H1 (cell line): ENCODE data around the gene VSIG10. TPM values are rescaled to one million over a fixed set of nuclear protein-coding genes. Genes with fewer than 3 reads are reported as not detected.

Source experiments
- CTCF ChIA-PET: fragments of 300-600 bp; sonication (Branson Sonifier 250); formaldehyde crosslinking; loops from one replicate; lab custom pipeline; 2021; ENCODE audit not compliant: partially characterized antibody; lab: Charles Lee
- POLR2A ChIA-PET: fragments of 300-600 bp; sonication (Branson Sonifier 250); formaldehyde crosslinking; loops from one replicate; lab custom pipeline; 2021; ENCODE audit warnings: inconsistent platforms; ENCODE audit not compliant: partially characterized antibody; lab: Charles Lee
- DNase-seq, 2 experiments: peaks; one replicate each; pipeline versions ENCODE4 v3.0.0 to v3.0.0-alpha.2; 2010 to 2022; ENCODE audit warnings: low spot score in 2 of 2, low read depth in 1 of 2, mixed read lengths in 1 of 2
- FAIRE-seq: peaks from 2 replicates; lab custom pipeline; 2011; peaks lifted over from hg19 to GRCh38; lab: Jason Lieb, UNC
- H2AFZ ChIP-seq: 2 replicates; pipeline ENCODE4 v1.8.1; 2012; ENCODE audit warnings: low read length, inconsistent platforms
- H2AK5ac ChIP-seq: 2 replicates; pipeline ENCODE4 v1.6.1; 2013; ENCODE audit warnings: low read depth, low read length
- H2BK120ac ChIP-seq: replicated peaks from 2 replicates; pipeline ENCODE3; 2013; ENCODE audit warnings: low read depth, low read length, inconsistent platforms
- H2BK12ac ChIP-seq: 2 replicates; pipeline ENCODE4 v1.6.1; 2013; ENCODE audit warnings: low read depth, low read length
- H2BK15ac ChIP-seq: 2 replicates; pipeline ENCODE4 v1.6.1; 2013; ENCODE audit warnings: low read length
- H2BK20ac ChIP-seq: 2 replicates; pipeline ENCODE4 v1.6.1; 2013; ENCODE audit warnings: low read length
- H2BK5ac ChIP-seq: 2 replicates; pipeline ENCODE4 v1.6.1; 2013; ENCODE audit warnings: low read depth, low read length
- H3K14ac ChIP-seq: 2 replicates; pipeline ENCODE4 v1.6.1; 2013; ENCODE audit warnings: inconsistent platforms; ENCODE audit not compliant: insufficient read length
- H3K18ac ChIP-seq: 2 replicates; pipeline ENCODE4 v1.6.1; 2013; ENCODE audit warnings: low read length; ENCODE audit errors: extremely low read depth
- H3K23ac ChIP-seq: 2 replicates; pipeline ENCODE4 v1.6.1; 2013; ENCODE audit warnings: inconsistent platforms; ENCODE audit not compliant: insufficient read length
- H3K23me2 ChIP-seq: 2 replicates; pipeline ENCODE4 v1.6.1; 2013; ENCODE audit warnings: low read depth, low read length
- H3K27ac ChIP-seq: 2 replicates; pipeline ENCODE4 v1.6.1; 2011; ENCODE audit warnings: low read depth, low read length, inconsistent platforms
- H3K27me3 ChIP-seq, 4 experiments: replicated peaks in 1 of 4; 1 replicate in 1 of 4; 2 replicates in 3 of 4; pipeline versions ENCODE4 v1.6.1 to v1.8.1; 2011 to 2013; ENCODE audit warnings: low read length in 3 of 4, mild to moderate bottlenecking in 3 of 4, inconsistent platforms in 2 of 4, mixed read lengths in 2 of 4, moderate library complexity in 1 of 4; ENCODE audit not compliant: control insufficient read depth in 3 of 4, insufficient read depth in 3 of 4; ENCODE audit errors: extremely low read depth in 1 of 4
- H3K36me3 ChIP-seq, 4 experiments: 2 replicates each; pipeline versions ENCODE4 v1.6.1 to v1.8.1; 2011 to 2013; ENCODE audit warnings: mild to moderate bottlenecking in 4 of 4, low read length in 3 of 4, moderate library complexity in 2 of 4, control low read depth in 1 of 4, inconsistent platforms in 1 of 4; ENCODE audit not compliant: insufficient read depth in 4 of 4, control insufficient read depth in 2 of 4
- H3K4ac ChIP-seq: replicated peaks from 2 replicates; pipeline ENCODE3; 2013; ENCODE audit warnings: low read length, low read depth, mixed read lengths, inconsistent platforms; ENCODE audit not compliant: insufficient read length
- H3K4me1 ChIP-seq, 4 experiments: replicated peaks in 1 of 4; 1 replicate in 1 of 4; 2 replicates in 3 of 4; pipeline versions ENCODE4 v1.6.1 to v1.8.1; 2011 to 2013; ENCODE audit warnings: low read length in 3 of 4, inconsistent platforms in 2 of 4, mixed read lengths in 1 of 4; ENCODE audit not compliant: insufficient read depth in 4 of 4, control insufficient read depth in 3 of 4
- H3K4me2 ChIP-seq, 2 experiments: 2 replicates each; pipeline versions ENCODE4 v1.6.1 to v1.8.1; 2011 to 2013; ENCODE audit warnings: low read depth in 2 of 2, low read length in 2 of 2, control low read depth in 1 of 2, inconsistent platforms in 1 of 2, mild to moderate bottlenecking in 1 of 2; ENCODE audit not compliant: insufficient read depth in 1 of 2
- H3K4me3 ChIP-seq, 4 experiments: fragments of 200-600, 300-600 bp in 1 of 4; sonication (generic), shearing (Covaris generic), sonication (Bioruptor Twin) in 1 of 4; 2 replicates each; pipeline versions ENCODE4 v1.5.1 to v1.8.1; 2011 to 2016; ENCODE audit warnings: low read length in 4 of 4, low read depth in 3 of 4, control low read depth in 2 of 4, inconsistent platforms in 2 of 4, mild to moderate bottlenecking in 2 of 4, mixed read lengths in 1 of 4, moderate library complexity in 1 of 4; ENCODE audit not compliant: insufficient read depth in 2 of 4; ENCODE audit errors: extremely low read depth in 1 of 4
- H3K56ac ChIP-seq: replicated peaks from 2 replicates; pipeline ENCODE3; 2013; ENCODE audit warnings: low read depth, mild to moderate bottlenecking, mixed read lengths, low read length, inconsistent platforms; ENCODE audit not compliant: insufficient read length
- H3K79me1 ChIP-seq: 2 replicates; pipeline ENCODE4 v1.6.1; 2013; ENCODE audit warnings: low read depth, low read length, control low read depth
- H3K79me2 ChIP-seq, 2 experiments: 2 replicates each; pipeline versions ENCODE4 v1.6.1 to v1.8.1; 2012 to 2013; ENCODE audit warnings: low read length in 2 of 2, mild to moderate bottlenecking in 2 of 2, inconsistent platforms in 1 of 2; ENCODE audit not compliant: insufficient read depth in 2 of 2, control insufficient read depth in 1 of 2
- H3K9ac ChIP-seq, 4 experiments: replicated peaks in 1 of 4; 1 replicate in 1 of 4; 2 replicates in 3 of 4; pipeline versions ENCODE4 v1.6.1 to v1.8.1; 2011 to 2013; ENCODE audit warnings: low read depth in 3 of 4, low read length in 3 of 4, control low read depth in 2 of 4, mild to moderate bottlenecking in 2 of 4, moderate library complexity in 2 of 4, inconsistent platforms in 1 of 4; ENCODE audit errors: extremely low read depth in 1 of 4
- H3K9me3 ChIP-seq, 2 experiments: 2 replicates each; pipeline versions ENCODE4 v1.6.1 to v1.8.1; 2012 to 2013; ENCODE audit warnings: mild to moderate bottlenecking in 2 of 2, moderate library complexity in 2 of 2, control low read depth in 1 of 2, inconsistent platforms in 1 of 2, low read depth in 1 of 2, low read length in 1 of 2, mixed read lengths in 1 of 2; ENCODE audit not compliant: insufficient read depth in 2 of 2
- H4K20me1 ChIP-seq, 2 experiments: replicated peaks in 1 of 2; 2 replicates each; pipeline versions ENCODE3 to v1.8.1; 2011 to 2013; ENCODE audit warnings: inconsistent platforms in 2 of 2, low read length in 2 of 2, mild to moderate bottlenecking in 1 of 2; ENCODE audit not compliant: insufficient read depth in 2 of 2, control insufficient read depth in 1 of 2
- H4K5ac ChIP-seq: 2 replicates; pipeline ENCODE4 v1.6.1; 2013; ENCODE audit warnings: low read length, low read depth, mixed read lengths, inconsistent platforms; ENCODE audit not compliant: insufficient read length
- H4K8ac ChIP-seq: 2 replicates; pipeline ENCODE4 v1.8.0; 2013; ENCODE audit warnings: mild to moderate bottlenecking, moderate library complexity, low read length, inconsistent platforms; ENCODE audit not compliant: insufficient read depth; ENCODE audit errors: extremely low read depth
- H4K91ac ChIP-seq: replicated peaks from 2 replicates; pipeline ENCODE3; 2013; ENCODE audit warnings: low read length, mixed read lengths, inconsistent platforms; ENCODE audit not compliant: insufficient read length
- EZH2 ChIP-seq: fragments of 200-600 bp; sonication (generic); IDR thresholded peaks from 2 replicates; pipeline ENCODE4 v1.7.1; 2012; ENCODE audit warnings: low read depth, mild to moderate bottlenecking, moderate library complexity, low read length, inconsistent platforms; ENCODE audit not compliant: severe bottlenecking
- NRF1 ChIP-seq: IDR thresholded peaks from 2 replicates; pipeline ENCODE4 v1.6.1; 2011; ENCODE audit warnings: mild to moderate bottlenecking, low read depth, low read length, improper control_type of control experiment
- WGBS, 2 experiments: shearing (Covaris generic) in 1 of 2; methylation state at CpG; one replicate each; pipeline versions ENCODE4 v1.1.6 to v1.1.7; 2013 to 2015; ENCODE audit warnings: low lambda C conversion rate in 2 of 2, mixed read lengths in 2 of 2, inconsistent platforms in 1 of 2, low coverage in 1 of 2, missing lambda C conversion rate in 1 of 2; ENCODE audit not compliant: insufficient replicate concordance in 2 of 2, insufficient coverage in 1 of 2, insufficient read length in 1 of 2; ENCODE audit errors: extremely low coverage in 1 of 2, missing lambda C conversion rate in 1 of 2; 5-methylcytosine and 5-hydroxymethylcytosine counted together
- polyA plus RNA-seq, 7 experiments: library from polyadenylated mRNA; depleted of rRNA in 3 of 7; stranded (reverse) in 5 of 7; unstranded in 2 of 7; fragments of >200 nt in 5 of 7; fragments of 200-250 nt in 2 of 7; gene quantifications; 1 replicate in 5 of 7; 2 replicates in 1 of 7; 4 replicates in 1 of 7; pipeline versions ENCODE4 v1.2.1 to v1.2.3, GENCODE V29; 2011 to 2013; ENCODE audit warnings: missing spikeins in 2 of 7, mixed read lengths in 2 of 7
- total RNA-seq: library from RNA; stranded (reverse); fragmentation: NEBNext Ultra II Directional; extraction: Animal tissue kit (Norgen Biotek cat#: 25700); gene quantifications from 2 replicates; pipeline ENCODE4 v1.2.1, GENCODE V29; 2021

VSIG10 gene
- total and polyA plus RNA-seq, 2 of the 8 experiments (the other 6 are each of a cell fraction or from before 2014, with no cell fraction given) = 34.4 to 93.6 TPM

GRCh38 chr12:118125743-118126118 is 21.9 kb upstream of the VSIG10 start:
- Histone ChIP-seq H3K4me2 (no peak overlapping the region), H2BK15ac (no peak overlapping the region), H2BK5ac (peak overlapping the region; percentile 44; the same call in 1 of the 2 replicates), H2AK5ac (no peak overlapping the region), H3K23ac (no peak overlapping the region), H4K20me1 (no peaks in the 10 kb centered on the region), H3K36me3 (no peaks in the 10 kb centered on the region), H3K18ac (no peak overlapping the region), H3K79me2 (no peaks in the 10 kb centered on the region), H3K4ac (no peak overlapping the region), H3K4me3 (no peak overlapping the region), H4K91ac (no peak overlapping the region), H4K8ac (no peak overlapping the region; the same call in 1 of the 2 replicates), H3K14ac (no peak overlapping the region), H2BK12ac (0 out of 2 replicates have a peak overlapping the region, but pooled peaks have one; percentile 39), H2BK120ac (no peak overlapping the region), H4K5ac (no peak overlapping the region), H2AFZ (no peak overlapping the region), H3K27ac (no peak overlapping the region), H3K9me3 (no peaks in the 10 kb centered on the region), H3K23me2 (no peaks in the 10 kb centered on the region), H2BK20ac (no peak overlapping the region; the same call in 1 of the 2 replicates), H3K56ac (no peak overlapping the region), H3K79me1 (no peaks in the 10 kb centered on the region), H3K27me3 (no peaks in the 10 kb centered on the region), H3K4me1 (peaks cover 0 to 11% (median 6%) of the 10 kb centered on the region in 4 experiments; a peak in 5 of 7 replicates), H3K9ac (no peak overlapping the region)
- CTCF ChIA-PET = interaction anchor here (0.6 to 8.2 kb wide), 3 partner anchors 19 to 250 kb away, joined by 3 to 39 read pairs (median 4); partner anchors contain the start of gene SUDS3
- WGBS, 2 experiments = 89% methylated on average over 4 of the region's 4 CpGs; no CpG with 5 or more reads in 1 of the 2 experiments
- DNase-seq (no peak), FAIRE-seq (no peak)
- POLR2A ChIA-PET = interaction anchor here (11.5 kb wide), 1 partner anchor 13 kb away, joined by 130 read pairs; the partner anchor contains the start of gene PEBP1
- TF ChIP-seq EZH2 (no peak), NRF1 (no peak)
